Measurements from ENCODE around the gene HOXA2.
A peak's percentile ranks its signal among the peaks of the same experiment; 100 is the strongest.

The HOXA2 gene

GRCh38 chr7:27102581-27103442 lies at the start of gene HOXA2:
HOXA2 (minus strand) TSS chr7:27102683; CDS start chr7:27102500, 183 bp downstream.
- no peak for DNase-seq (ENCODE audit: low spot score)
- ChIA-PET CTCF (no interaction called here), POLR2A (ENCODE audit: low non-redundant PET) (no interaction called here)
- TF ChIP-seq, protein P1, sequence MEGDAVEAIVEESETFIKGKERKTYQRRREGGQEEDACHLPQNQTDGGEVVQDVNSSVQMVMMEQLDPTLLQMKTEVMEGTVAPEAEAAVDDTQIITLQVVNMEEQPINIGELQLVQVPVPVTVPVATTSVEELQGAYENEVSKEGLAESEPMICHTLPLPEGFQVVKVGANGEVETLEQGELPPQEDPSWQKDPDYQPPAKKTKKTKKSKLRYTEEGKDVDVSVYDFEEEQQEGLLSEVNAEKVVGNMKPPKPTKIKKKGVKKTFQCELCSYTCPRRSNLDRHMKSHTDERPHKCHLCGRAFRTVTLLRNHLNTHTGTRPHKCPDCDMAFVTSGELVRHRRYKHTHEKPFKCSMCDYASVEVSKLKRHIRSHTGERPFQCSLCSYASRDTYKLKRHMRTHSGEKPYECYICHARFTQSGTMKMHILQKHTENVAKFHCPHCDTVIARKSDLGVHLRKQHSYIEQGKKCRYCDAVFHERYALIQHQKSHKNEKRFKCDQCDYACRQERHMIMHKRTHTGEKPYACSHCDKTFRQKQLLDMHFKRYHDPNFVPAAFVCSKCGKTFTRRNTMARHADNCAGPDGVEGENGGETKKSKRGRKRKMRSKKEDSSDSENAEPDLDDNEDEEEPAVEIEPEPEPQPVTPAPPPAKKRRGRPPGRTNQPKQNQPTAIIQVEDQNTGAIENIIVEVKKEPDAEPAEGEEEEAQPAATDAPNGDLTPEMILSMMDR (conservative IDR thresholded peaks at IDR 0.05; ENCODE audit: low read depth) = no peak
- H3K27ac ChIP-seq = no peak within 1 kb of the TSS

DNA sequence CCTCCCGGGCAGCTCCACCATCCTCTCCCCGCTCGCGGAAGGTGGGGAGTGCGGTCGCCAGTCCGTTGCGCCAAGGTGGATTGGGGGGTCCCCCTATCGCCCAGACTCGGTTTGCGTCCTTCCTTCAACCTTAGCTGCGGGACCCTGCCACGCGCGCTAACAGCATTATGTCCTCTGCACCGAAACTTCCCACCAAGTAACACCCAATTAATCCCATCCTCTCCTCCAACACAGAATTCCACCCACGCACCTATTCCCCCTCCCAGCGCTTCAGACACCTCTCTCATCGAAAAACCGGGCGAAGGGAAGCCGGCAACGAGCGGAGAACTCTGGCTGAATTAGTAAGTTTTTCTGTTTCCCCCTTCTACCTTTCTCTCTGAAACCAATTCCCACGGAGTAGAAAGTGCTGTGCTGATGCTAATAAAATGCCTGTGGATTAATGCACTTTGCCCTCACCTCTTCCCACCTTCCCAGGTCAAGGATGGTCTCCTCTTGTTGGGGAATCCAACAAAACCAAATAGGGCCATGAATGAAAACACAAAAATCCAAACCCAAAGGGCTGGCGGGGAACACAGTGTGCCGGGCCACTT lies 49.0 kb upstream of the HOXA2 start:
- ChIA-PET CTCF (interaction anchor here (0.5 to 3.4 kb wide), 9 partner anchors 8 to 1118 kb away, joined by 3 to 45 read pairs (median 4); partner anchors contain the start of gene HOXA10), POLR2A (ENCODE audit: low non-redundant PET) (no interaction called here)
- DNase-seq (ENCODE audit: low spot score) = no peak
- H3K27ac ChIP-seq = peak overlapping the region; percentile 92
- TF ChIP-seq, protein P1 (conservative IDR thresholded peaks at IDR 0.05; ENCODE audit: low read depth) = no peak

DNA sequence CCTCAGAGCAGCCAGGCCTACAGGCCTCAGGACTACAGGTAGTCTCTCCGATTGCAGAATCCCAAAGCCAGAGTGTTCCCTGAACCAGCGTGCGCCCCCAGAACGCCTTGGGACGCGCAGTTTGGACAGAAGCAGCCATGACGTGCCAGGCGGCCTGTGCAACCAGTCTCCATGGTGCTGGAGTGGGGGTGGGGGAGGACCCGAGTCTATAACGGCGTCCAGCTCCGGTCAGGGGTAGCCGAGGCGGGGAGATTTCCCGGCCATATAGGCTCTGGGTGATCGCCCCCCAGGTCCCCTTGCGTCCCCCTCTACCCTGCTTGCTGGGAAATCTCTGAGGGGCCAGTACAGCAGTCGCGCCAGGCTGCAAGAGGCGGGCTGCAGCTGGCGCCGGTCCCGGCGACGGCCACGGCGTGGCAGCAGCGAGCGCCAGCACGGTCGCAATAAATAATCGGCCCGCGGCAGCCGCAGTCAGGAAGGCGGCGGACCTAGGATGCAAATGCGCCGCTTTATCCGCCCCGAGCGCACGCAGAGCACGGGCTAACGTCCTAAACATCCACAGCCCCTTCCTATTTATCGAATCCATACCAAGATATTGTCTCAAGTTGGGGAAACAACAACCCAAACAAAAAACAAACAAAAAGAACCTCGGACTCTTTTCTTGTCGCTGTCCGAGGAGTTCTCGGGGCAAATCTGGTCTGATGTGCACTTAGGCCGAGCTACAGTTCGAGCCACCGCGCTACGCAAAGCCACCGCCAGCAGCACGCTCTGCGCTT lies 48.3 kb upstream of the HOXA2 start:
- peak overlapping the region; percentile 92 for H3K27ac ChIP-seq
- TF ChIP-seq, protein P1 (conservative IDR thresholded peaks at IDR 0.05; ENCODE audit: low read depth) = peak; percentile 99
- DNase-seq (ENCODE audit: low spot score) = peak; percentile 83

GRCh38 chr7:27149842-27150567 lies 47.5 kb upstream of the HOXA2 start:
- DNase-seq (ENCODE audit: low spot score) = no peak
- H3K27ac ChIP-seq = peak overlapping the region; percentile 92

More for the DNA sequence above, 48.3 kb upstream of the HOXA2 start:
- CTCF ChIA-PET = interaction anchor here (0.5 to 3.4 kb wide), 16 partner anchors 8 to 1117 kb away, joined by 3 to 45 read pairs (median 3); partner anchors contain the start of genes HOXA10 and SKAP2
- POLR2A ChIA-PET (ENCODE audit: low non-redundant PET) = interaction anchor here (0.6 kb wide), 1 partner anchor 1271 kb away, joined by 3 read pairs; no protein-coding TSS in a partner anchor

DNA sequence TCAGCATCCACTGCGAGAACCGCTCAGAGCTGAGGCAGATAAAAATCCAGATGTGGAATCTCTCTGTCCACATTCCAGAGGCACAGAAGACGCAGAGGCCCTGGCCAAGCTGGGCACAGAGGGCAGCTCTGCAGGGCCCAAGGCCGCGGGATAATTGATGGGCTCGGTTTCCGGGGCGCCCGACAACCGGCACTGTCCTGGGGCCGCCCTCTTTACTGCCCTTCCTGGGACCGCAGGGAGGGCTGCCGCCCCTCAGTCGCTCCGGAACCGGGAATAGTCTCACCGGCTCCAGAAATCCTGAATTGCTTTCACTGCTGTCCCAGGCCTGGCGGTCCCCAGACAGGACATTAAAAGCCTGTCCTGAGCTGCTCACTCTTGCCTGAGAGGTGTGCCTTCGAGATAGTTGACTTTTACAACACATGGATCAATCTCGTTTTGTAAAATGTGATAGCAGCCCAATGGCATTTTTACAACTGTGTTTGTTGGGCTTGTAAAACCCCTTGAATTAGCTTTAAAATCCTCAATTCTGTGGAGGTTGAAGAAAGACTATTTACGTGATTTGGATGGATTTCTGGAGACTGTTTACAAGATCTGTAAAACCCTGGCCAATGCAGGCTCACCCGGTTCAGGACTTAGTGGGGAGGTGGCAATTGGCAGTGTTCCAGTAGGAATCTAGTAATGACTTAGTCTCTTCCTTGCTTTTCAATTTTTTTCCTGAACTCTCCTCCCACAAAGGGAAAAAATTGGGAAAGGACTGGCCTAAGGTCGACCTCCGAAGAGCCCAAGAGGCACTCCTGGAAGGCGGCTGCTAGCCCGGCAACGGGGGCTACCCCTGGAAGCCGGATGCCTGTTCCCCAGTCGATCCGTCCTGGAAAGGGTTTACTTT lies 46.5 kb upstream of the HOXA2 start:
- CTCF ChIA-PET = interaction anchor here (0.8 to 3.4 kb wide), 5 partner anchors 12 to 23 kb away, joined by 3 to 45 read pairs (median 4); partner anchors contain the start of gene HOXA9
- TF ChIP-seq, protein P1 (conservative IDR thresholded peaks at IDR 0.05; ENCODE audit: low read depth) = no peak
- no peak for DNase-seq (ENCODE audit: low spot score)
- POLR2A ChIA-PET (ENCODE audit: low non-redundant PET) = interaction anchor here (0.6 to 0.8 kb wide), 3 partner anchors 13 to 1091 kb away, joined by 4 read pairs; no protein-coding TSS in a partner anchor
- peak overlapping the region; percentile 84 for H3K27ac ChIP-seq

More at GRCh38 chr7:27149842-27150567, 47.5 kb upstream of the HOXA2 start:
- POLR2A ChIA-PET (ENCODE audit: low non-redundant PET) = interaction anchor here (0.6 kb wide), 3 partner anchors 480 to 1270 kb away, joined by 3 to 4 read pairs (median 4); no protein-coding TSS in a partner anchor
- TF ChIP-seq, protein P1 (conservative IDR thresholded peaks at IDR 0.05; ENCODE audit: low read depth) = no peak
- CTCF ChIA-PET = interaction anchor here (0.6 to 3.4 kb wide), 13 partner anchors 8 to 781 kb away, joined by 3 to 45 read pairs (median 4); partner anchors contain the start of genes HOXA10 and SKAP2
